NCI-H526 treated with DMSO at 0.1 percent for 48 hours (cell line): ENCODE results near the gene FAM83C.

Experiments
- DNase-seq: peaks from one replicate; lab custom pipeline; 2025; lab: John Stamatoyannopoulos, UW

Gene FAM83C

DNA sequence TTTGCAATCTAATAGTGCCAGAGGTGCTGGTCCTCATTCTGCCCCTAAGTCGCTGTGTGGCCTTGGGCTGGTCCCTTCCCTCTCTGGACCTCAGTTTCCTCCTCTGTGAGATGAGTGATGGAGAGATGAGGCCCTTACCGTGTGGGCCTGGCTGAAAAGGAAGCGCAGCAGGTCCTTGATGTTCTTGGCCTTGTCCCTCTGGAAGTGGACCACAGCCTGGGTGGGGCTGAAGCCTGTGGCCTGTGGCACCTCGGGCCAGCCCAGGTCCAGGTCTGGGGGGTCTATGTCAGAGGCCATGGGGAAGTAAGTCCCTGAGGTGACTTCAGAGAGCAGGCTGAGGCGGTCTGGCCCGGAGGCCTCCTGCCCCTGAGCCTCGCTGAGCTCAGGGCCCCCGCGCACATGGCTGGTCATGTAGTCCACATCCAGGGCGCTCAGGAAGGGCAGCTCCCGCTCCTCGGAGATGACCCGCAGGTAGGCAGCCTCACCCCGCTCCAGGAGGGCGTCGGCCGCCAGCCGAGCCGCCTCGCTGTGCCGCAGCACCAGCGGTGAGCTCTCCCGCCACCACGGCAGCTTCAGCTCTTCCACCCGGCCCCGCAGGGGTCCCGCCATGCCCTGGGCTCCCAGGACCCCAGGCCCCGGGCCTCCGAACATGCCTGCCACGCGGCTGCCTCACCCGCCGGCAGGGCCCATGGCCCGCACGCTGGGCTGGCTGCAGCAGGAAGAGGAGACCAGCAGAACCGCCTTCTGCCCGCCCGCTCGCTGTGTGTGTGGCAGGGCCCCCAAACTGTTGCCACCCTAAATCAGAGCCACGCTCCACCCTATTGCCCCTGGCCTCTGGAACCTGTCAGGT is at the start of gene FAM83C:
TSS of gene FAM83C (minus strand) at position 772 of the 850 bp plus-strand sequence. CDS start at position 651, 121 bp downstream.
- DNase-seq, result no peak

DNA sequence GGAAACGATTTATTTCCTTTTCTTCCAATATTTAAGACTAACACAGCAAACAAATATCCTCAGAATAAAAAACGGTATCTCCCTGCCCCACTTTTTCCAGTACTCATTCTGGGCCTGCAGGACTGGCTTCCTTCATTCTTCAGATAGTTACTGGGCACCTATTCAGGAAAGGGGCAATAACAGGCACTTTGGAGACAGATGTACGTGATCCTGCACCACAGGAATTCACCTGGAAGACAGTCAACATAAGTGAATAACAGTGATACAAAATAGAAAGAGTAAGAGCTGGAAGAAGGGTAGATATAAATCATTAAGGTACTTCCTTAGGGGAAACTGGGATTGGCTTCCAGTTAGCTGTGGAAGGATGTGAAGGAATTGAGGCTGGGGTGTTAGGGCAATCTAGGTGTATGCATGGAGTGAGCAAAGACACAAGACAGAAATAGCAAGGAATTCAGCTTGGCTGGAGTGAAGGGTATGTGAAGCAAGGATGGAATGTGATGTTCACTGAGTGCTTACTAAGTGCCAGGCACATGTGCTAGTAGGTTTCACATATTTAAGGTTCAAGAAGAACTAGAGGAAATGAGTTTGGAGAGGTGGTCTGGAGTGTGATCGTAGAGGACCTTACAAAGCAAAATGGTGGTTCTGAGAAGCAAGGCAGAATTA is 49.3 kb upstream of the FAM83C start:
- no peak for DNase-seq

DNA sequence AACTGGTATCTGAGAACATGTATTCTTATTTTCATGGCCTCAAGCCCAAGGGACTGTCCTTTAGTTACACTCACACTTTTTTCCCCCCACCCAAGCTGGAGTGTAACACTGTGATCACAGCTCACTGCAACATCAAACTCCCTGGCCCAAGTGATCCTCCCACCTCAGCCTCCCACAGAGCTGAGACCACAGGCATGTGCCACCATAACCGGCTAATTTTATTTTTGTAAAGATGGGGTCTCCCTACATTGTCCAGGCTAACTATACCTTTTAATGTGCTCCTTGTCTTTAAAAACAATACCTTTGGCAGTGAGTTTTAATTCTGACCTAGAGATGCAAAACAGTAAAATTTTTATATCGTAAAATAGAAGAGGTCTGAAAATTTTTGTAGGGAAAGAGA is 48.2 kb upstream of the FAM83C start:
- no peak for DNase-seq

DNA sequence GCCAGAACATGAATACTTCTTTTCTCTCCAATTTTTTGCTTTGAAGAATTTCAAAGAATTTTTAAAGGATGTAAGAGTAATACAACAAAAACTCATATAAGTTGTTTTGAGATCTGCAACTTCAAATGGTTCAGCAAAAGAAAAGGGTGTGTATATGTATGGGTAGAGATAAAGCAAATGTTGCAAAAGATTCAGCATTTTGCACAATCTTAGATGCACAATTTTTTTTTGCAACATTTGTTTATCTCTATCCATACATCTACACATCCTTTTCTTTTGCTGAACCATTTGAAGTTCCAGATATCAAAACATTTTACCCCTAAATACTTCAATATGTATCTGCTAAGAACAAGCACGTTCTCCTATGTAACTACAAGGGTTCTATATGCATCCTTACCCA is 47.4 kb upstream of the FAM83C start:
- no peak for DNase-seq

DNA sequence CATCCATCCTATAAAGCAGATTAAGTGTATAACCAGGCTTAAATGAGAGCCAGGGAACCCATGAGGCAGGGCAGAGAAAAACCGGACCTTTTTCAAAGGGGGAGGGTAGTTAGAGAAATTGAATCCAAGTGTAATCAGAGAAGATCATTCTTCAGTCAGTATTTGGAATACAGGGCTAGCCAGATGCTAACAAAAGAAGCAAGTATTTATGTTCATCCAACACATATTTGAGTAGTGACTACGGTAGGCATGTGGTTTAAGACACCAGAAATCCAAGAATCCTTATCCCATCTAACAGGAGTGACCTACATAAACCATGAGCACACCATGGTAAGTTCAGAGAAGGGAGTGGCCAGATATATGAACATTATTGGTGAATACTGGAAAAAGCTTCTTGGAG is 46.8 kb upstream of the FAM83C start:
- no peak for DNase-seq

DNA sequence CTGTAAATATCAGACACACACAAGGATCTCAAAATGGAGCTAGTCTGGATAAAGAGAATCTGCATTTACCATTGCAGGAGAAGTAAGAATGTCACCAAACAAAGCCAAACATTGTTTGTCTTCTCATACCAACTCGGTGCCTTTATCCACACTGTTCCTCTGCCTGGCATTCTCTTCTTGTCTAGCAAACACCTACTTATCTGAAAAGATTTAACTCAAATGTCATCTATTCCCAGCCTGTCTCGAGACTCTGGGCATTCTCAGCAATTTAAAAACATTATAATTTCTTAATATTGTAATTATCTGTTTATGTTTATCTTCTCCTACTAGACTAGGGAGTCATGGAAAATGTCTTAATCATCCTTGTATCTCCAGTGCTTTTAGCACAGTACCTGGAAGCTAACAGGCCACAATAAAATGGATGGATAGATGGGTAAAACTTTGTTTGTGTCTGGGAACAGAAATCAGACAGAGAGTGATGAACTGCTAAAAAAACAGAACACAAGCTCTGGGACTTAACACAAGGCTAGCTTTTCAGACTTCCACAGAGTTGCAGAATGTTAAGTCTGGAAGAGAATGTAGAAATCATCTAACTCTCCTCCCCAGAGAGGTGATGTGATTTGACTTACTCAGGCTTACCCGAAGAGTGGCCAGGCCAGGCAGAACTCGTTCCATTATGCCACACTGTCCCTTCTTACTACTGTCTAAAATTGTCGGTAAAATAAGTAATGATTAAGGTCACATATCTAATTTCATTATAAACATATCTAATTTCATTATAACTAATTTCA is 42.3 kb upstream of the FAM83C start:
- no peak for DNase-seq

DNA sequence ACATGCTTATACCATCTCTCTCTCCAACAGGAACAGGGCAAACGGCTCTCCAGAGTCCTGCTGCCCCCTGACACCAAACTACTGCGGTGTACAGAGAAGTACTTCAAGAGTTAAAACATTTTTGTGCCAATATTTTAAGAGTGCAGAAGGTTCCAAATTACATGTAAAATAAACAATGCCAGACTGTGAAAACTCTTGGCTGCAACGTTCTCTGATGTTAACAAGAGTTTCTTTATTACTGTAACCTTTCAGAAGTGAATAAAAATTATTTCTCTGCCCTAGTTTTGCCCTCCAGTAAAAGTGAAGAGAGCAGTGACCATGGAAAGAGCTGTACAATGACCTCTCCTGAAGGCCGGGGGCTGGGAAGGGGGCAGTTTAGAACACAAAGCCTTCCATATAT is 41.4 kb upstream of the FAM83C start:
- no peak for DNase-seq

DNA sequence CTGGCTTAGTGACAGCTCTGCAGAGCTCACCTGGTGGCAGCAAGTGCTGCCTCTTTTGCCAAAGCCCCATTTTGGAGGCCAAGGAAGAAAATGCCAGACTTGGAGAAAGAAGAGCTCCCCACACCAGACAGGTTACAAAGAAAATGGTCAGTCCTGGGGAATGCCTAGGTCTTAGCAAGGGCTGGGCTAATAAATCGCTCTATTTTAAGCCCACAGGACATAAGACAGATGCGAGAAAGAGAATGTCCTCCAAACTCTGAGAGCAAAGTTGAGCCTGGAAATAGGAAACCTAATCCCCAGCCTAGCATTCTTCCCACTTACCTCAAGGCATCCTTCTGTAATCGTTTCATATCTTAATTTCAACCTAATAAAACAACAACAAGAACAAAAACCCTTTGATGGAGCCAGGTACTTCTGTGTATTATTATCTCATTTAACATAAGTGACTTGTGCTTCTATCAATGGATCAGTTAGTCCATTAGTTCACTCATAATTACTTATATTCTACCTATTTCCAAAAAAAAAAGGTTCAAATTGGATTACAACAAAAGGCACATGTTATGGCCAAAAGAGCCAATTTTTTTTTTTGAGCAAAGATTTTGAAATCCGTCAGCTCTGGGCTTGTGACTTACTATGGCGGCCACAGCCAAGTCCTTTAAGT is 40.4 kb upstream of the FAM83C start:
- no peak for DNase-seq

DNA sequence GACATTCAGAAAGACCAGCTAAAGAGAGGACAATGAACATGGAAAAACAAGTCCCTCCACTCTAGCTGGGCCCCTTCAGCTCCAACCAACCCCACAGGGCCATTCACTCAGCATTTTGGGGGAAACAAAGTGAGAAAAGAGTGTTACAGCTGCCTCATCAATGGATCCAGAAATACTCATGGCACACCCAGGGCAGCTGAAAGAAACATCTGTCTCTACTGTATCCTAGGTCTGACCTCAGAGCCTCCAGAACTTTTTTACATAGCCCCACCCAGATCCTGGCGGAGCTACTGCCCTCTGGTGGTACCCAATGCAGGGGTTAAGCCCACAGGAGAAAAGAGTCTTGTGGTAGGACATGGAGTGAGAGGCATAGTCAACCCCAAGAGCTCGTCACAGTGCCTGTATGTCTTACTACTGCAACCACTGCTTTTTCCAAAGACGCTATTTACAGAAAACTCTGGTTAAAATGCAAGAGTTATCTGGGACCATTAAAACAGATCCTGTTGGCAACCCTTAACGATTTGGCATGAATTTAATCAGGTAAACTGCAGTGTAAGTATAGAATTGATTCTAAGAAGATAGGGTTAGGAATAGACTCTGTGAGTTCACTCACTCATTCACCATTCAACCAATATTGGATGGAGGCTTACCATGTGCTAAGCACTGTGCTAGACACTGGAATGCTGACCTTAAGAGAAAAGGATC is 37.4 kb upstream of the FAM83C start:
- no peak for DNase-seq

DNA sequence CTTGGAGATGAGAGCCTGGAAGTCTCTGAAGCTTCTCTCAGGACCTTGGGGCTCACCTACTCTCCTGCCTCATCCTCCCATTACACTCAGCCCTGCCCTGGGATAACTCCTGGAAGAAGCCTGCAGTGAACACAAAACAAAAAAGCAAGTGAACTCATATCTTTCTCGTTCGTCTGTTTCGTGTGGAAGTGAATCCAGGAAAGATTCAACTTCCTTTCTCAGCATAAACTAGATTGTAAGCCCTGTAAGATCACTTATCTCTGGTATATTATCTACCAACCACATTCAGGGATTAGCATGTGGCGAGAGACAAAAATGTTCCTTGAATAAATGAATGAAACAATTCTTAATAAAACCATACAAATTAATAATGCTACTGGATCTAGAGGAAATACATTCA is 36.5 kb upstream of the FAM83C start:
- DNase-seq, result no peak

DNA sequence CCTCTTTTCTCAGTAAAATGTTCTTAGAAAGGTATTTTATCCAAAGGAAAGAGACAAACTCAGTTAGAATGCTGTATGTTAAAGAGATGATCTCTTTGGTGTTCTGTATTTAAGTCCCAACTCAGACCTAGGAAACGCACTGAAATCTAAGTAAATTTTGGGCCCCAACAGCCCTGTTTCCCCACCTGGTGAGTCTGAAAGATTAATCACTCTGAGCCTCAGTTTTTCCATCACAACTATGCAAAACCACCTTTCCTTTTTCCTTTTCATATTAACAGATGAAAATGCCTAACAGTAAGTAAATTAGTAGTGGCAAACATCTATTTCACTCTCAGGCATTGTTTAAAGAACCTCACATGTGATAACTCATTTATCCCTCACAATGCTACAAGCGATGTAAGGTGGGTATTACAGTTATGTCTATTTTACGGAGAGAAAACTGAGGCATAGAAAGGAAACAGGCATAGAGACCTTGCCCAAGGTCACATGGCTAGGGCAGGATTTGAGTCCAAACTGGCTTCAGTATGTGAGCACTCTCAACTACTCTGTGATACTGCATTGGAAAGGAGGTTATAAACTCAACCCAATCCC is 36.0 kb upstream of the FAM83C start:
- no peak for DNase-seq

DNA sequence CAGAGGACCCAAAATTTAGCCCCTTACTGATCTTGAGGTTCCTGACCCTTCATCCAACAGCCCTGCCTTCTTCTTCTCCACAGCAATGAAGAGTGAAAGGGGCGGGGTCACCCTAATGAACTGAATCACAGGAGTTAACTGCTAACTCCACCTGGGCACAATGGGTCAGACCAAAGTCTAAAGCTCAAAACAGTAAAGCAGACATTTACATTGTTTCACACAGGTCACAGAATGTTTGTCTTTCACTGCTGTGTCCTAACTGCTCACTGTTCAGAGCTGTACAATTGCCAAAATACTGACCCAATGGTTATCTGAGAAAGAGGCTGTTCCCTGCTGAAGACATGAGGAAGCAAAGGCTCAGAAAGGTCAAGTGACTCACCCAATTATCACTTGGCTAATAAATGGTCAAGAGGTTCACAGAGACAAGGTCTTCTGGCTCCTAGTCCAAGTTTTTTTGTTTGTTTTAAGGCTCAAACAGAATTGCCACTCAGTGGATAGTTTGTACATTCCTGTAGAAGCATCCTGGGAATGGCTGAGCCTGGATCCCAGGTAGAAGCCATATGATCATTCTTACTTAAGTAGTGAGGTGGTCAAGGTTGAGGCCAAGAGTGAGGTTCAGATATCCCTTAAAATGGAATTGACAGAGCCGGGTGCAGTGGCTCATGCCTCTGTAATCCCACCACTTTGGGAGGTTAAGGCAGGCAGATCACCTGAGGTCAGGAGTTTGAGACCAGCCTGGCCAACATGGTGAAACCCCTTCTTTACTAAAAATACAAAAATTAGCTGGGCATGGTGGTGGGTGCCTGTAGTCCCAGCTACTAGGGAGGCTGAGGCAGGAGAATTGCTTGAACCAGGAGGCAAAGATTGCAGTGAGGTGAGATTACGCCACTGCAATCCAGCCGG is 35.1 kb upstream of the FAM83C start:
- no peak for DNase-seq

DNA sequence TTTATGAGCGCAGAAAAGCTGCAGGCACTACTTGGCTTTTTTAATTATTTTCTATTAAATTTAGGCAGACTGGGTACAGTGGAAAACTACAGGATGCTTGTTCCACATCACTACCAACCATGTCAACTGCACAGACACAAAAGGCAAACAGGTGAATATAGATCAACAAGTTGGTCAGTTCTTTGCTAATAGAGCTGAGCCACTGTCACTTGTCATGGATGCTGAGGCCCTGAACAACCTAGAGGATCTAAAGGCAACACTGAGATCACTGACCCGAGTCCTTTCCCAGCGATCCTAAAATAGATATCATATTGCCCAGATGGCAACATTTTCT is 34.5 kb upstream of the FAM83C start:
- DNase-seq, result no peak

DNA sequence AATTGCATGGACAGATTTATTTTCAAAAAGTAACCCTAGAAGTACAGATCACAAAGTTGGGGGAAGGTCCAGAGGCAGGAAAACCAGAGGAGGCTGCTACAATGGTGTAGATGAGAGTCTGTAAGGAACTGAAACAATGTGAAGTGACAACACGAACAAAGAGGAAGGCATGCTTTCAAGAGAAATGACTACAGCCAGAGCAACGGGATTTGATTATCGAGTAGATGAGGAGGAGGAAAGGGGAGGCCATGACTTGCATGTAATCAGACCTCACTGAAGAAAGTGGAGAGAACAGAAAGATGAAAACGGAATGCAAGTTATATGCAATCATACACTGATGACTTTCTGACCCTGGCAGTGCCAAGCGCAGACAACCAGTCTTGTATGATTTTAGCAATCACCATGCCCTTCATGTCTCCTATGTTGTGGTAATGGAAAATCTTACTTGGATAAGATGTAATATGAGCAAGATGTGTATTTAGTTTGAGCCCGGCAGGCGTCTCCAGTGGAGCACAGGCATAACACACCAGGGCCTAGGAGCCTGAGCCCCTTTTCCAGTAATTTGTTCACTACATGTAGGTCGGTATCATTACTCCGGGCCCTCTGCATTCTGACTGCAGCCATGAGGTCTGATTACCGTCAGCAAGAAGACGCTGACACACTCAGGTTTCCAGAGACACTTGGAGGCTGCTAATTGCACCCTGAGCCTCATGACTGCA is 34.0 kb upstream of the FAM83C start:
- DNase-seq, result no peak

DNA sequence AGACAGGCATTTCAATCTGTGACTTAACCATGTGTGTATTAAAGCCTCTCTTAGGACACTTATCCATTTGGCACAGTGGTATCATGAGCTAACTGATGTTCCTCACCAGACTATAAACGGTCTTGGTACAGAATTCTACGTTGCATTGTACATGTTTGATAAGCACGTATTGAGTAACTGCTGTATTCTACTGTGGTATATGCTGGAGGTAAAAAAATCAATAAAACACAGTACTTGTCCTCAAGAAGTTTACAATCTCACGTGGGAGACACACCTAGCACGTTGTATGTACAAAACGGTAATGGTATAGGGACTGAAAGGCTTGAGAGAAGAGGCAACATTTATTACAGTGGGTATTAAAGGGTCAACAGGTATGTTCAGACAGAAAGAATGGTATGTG is 33.2 kb upstream of the FAM83C start:
- DNase-seq, result no peak

DNA sequence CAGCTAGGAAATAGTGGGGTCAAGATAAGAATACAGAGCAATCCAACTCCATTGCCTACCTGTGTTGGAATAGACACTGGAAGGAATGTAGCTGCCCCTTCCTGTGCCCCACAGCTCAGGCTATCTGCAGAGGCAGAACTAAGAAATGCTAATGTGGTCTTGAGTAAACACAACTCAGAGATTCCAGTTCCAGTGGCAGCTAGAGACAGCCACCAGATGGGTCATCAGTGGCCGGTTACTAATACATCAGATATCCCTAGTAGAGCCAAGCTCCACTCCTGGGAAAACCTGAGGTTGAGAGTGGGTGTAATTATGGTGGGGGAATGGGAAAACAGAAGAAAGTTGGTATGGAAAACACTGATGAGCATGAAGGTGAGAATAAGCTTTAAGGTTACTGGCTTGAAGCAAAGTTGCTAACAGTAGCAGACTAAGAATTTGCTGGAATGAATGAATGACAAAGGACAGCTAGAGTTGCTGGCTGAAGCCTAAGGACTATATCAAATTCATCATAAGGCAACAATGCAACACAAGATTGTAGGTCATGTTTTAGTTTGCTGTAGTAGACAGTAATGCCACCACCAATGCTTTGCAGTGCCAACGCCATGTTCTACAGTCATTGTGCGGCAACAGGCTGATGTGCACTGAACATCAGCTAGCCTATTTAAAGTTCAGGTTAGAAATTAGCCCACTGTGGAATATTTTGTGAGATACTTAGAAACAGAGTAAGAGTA is 28.3 kb upstream of the FAM83C start:
- no peak for DNase-seq

DNA sequence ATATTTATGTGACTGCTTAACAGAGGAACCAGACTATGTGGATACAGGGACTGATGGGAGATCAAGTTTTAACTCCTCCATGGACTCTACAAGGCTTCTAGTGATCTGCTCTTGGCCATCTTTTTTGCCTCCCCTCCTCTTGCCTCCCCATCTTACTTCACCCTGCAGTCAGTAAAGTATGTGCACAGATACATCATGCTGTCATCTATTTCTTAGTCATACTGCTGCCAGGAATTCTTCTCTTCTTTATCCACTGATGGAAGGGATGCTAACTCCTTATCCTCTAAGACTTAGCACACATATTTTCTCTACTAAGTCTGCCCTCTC is 27.6 kb upstream of the FAM83C start:
- no peak for DNase-seq

DNA sequence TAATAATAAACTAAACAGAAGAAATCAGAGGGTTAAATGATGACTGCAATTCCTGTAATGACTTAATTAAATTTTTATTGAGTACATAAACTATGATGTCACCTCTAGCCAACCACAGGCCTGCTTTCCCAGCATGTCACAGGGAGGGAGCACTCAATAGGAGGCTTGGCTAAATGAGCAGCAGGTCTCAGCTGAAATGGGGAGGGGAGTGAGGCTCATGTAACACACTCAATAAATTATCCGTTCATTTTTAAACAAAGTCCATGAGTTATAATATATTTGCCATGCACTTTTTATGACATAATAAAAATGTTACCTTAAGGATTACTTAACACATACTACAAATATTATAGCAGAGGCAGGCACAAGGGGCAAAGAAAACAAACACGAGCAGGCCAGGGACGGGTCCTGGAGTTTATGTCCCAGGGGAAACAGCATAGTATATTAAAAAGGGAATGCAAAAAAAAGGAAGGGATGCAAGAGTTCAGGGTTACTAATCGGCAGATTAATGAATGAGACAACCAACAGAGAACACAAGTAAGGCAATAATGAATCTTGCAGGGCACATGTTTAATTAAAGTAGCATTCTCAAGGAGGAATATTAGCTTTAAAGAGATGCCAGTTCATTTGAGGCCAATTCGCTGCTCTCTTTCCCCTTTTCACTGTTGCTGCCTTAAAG is 27.1 kb upstream of the FAM83C start:
- DNase-seq, result no peak
